Adrenal gland (tissue), 12 donors: ENCODE measurements around the gene XPNPEP3. TPM values are rescaled to one million over a fixed set of nuclear protein-coding genes. Genes with fewer than 3 reads are reported as not detected.

Source experiments
- DNase-seq, 7 donors: peaks; one replicate each; pipeline ENCODE4 v3.0.0-alpha.2; 2019 to 2020
- H3K27ac ChIP-seq, 5 donors: fragments of 200-600 bp; sonication (generic) in 4 of 5; 1 replicate in 3 of 5; 2 replicates in 2 of 5; pipeline versions ENCODE4 v1.5.1 to v1.8.0; 2016 to 2020; ENCODE audit warnings: mild to moderate bottlenecking in 1 of 5
- H3K27me3 ChIP-seq: fragments of 200-600 bp; 2 replicates; pipeline ENCODE4 v1.8.0; 2021
- H3K36me3 ChIP-seq, 2 donors: fragments of 200-600 bp; replicated peaks in 1 of 2; 1 replicate in 1 of 2; 2 replicates in 1 of 2; pipeline versions ENCODE4 v1.5.1 to v1.8.0; 2018 to 2022
- H3K4me1 ChIP-seq, 2 donors: fragments of 200-600 bp; replicated peaks in 1 of 2; 1 replicate in 1 of 2; 2 replicates in 1 of 2; pipeline versions ENCODE4 v1.5.1 to v1.8.0; 2018 to 2021
- H3K4me3 ChIP-seq, 4 donors: fragments of 200-600 bp; sonication (generic) in 3 of 4; one replicate each; pipeline ENCODE4 v1.5.1; 2016 to 2018
- H3K9me3 ChIP-seq, 3 donors: fragments of 200-600 bp; sonication (generic) in 1 of 3; replicated peaks in 1 of 3; 1 replicate in 2 of 3; 2 replicates in 1 of 3; pipeline versions ENCODE4 v1.5.1 to v1.8.0; 2016 to 2021
- CTCF ChIP-seq, 6 experiments: fragments of 450-650 bp in 4 of 6; fragments of 200-600 bp in 2 of 6; sonication (generic) in 1 of 6; IDR thresholded peaks; 1 replicate in 5 of 6; 2 replicates in 1 of 6; pipeline versions ENCODE4 v1.5.1 to v1.8.0; 2016 to 2021; ENCODE audit warnings: antibody characterized with exemption in 6 of 6, mild to moderate bottlenecking in 2 of 6, moderate library complexity in 1 of 6
- POLR2A ChIP-seq, 2 donors: fragments of 450-650 bp; IDR thresholded peaks; one replicate each; pipeline ENCODE4 v1.6.1; 2017; ENCODE audit warnings: antibody characterized with exemption in 2 of 2, mild to moderate bottlenecking in 2 of 2, moderate library complexity in 1 of 2
- WGBS, 4 donors: extraction: QIAGEN DNeasy Blood & Tissue Kit in 2 of 4; methylation state at CpG; one replicate each; pipeline versions ENCODE4 v1.1.5 to v1.1.7; 2013 to 2017; 5-methylcytosine and 5-hydroxymethylcytosine counted together
- intact Hi-C, 2 donors: fragments of 100-400 bp; cut with DNase I; formaldehyde crosslinking; loops; one replicate each; pipeline versions ENCODE4 v1.14.1 to v1.15.0; 2022 to 2023
- polyA plus RNA-seq, 3 donors: library from polyadenylated mRNA; stranded (reverse); fragments of 200-250 nt in 2 of 3; fragments of 350-450 nt in 1 of 3; fragmentation: Illumina TruSeq in 1 of 3; extraction: RNeasy Lipid Tissue Mini Kit (QIAGEN cat#74804) in 1 of 3; gene quantifications; one replicate each; pipeline ENCODE4 v1.2.3, GENCODE V29; 2013 to 2014
- total RNA-seq, 9 donors: library from RNA; depleted of rRNA in 4 of 9; stranded (reverse); fragments of >200 nt in 4 of 9; fragments of 120-200 nt in 1 of 9; fragmentation: NEBNext Ultra II Directional in 1 of 9; extraction: Animal tissue kit (Norgen Biotek cat#: 25700) in 1 of 9; gene quantifications; one replicate each; pipeline versions ENCODE4 v1.1.0 to v1.2.4, GENCODE V29; 2013 to 2023
- donor health status: healthy with polysubstance abuse.
- donor health status: Bipolar disorder and iron deficiency.
- donor health status: DM: yes; HTN: yes; CAD: no.
- donor health status: DM: no; HTN: no; CAD: no.
- donor health status: DM: no; HTN: no; CAD: no.
- donor health status: DM: yes; HTN: yes; CAD: no.

Gene XPNPEP3
- total and polyA plus RNA-seq, 12 donors, result 6.4 to 41.1 (median 20.6) TPM

DNA sequence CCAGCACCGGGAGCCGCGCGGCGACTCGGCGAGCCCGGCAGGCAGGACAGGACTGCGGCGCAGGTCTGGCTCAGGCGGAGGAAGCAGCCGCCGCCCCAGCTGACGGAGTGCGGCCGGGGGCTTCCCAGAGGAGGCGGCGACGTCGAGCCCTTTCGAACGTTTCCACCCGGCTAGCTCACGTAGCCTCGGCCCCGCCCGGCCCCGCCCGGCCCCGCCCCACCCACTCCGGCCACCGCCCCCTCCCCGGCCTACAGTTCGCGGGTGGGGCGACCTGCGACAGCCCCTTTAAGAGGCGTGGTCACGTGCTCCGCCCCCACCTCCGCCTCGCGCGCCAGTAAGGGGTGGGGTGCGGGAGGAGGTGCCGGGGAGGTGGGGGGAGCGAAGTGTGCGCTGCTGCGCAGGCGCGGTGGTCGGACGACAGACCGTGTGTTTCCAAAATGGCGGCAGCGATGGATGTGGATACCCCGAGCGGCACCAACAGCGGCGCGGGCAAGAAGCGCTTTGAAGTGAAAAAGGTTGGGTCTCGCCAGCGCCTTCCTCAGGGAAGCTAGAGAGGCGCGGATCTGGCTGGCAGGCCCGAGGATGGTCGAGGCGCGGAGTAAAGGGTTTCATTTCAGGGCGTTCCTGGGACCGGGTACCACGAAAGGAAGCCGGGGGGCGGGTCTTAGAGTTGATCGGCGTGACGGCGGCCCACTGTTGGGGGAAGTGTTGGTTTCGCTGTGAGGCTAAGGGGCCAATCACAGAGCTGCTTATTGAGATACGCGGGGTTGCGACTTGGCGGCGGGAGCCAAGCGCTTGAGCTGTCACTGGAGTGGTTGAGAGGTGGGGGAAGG lies 94.2 kb downstream of the XPNPEP3 start, which contains the start of gene RBX1:
RBX1 (plus strand) TSS at position 417 of the 833 bp plus-strand sequence; CDS start at position 438, 21 bp downstream.
- Histone ChIP-seq H3K9me3 (no peaks in the 10 kb centered on the region), H3K27ac (peak within 1 kb of the TSS; percentile 37 to 94 (median 90)), H3K27me3 (no peaks in the 10 kb centered on the region), H3K4me3 (peak within 1 kb of the TSS; percentile 35 to 85 (median 76)), H3K4me1 (peaks cover 11 to 21% of the 10 kb centered on the region in 2 donors), H3K36me3 (peaks cover 0 to 10% of the 10 kb centered on the region in 2 donors)
- WGBS, 4 donors, result 0 to 1% (median 0%) methylated on average over 14 to 86 of the region's 86 CpGs
- TF ChIP-seq POLR2A (IDR thresholded peaks at IDR 0.05), result peak; percentile 78 to 82
- TF ChIP-seq CTCF (IDR thresholded peaks at IDR 0.05), result no peak
- intact Hi-C loops, result loop anchor here in 1 of 2 donors (10.0 kb wide), 1 partner anchor 144 kb away; the partner anchor contains the start of gene EP300
- peak; percentile 98 to 99 (median 99) for DNase-seq

DNA sequence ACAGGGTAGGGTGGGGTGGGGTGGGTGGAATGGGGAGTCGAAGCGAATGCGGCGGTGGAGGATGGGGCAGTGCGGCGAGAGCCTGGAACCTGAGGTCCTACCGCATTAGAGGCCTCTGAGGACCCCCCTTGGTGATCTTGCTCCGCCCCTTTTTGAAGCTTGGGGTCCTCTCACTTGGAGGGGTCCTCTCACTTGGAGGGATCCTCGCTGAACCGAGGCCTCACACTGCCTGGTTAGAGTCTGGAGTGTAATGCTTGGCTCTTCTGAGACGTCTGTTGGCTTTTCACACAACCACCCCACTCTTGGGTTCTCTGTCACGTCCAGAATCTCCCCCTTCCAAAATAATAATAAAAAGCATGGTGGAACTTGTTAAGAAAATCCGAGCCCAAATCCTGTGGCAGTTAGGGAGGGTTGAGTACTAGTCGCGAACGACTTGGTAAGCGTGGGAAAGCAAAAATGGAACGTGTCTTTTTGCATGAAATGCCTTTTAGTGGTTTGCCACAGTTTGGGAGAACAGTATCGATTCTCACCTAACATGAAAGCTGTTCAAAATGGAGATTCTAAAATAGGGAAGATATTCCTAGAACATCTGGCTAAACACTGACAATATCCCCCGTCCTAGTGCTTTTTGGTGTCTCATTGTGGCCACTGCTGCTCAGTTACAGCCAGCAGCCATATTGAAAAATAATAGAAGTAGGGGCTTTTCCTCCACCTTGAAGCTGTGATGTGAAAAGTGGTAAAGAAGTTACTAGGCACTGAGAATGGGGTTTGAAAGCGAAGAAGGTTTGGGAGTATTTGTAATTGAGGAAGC lies 95.1 kb downstream of the XPNPEP3 start:
- Histone ChIP-seq H3K4me1 (peaks cover 11 to 21% of the 10 kb centered on the region in 2 donors), H3K36me3 (peaks cover 0 to 12% of the 10 kb centered on the region in 2 donors), H3K27ac (peak overlapping the region; percentile 24 to 94 (median 90)), H3K9me3 (no peaks in the 10 kb centered on the region), H3K4me3 (peak overlapping the region; percentile 16 to 77 (median 48)), H3K27me3 (no peaks in the 10 kb centered on the region)
- peak; percentile 29 to 58 for TF ChIP-seq POLR2A (IDR thresholded peaks at IDR 0.05)
- no peak for TF ChIP-seq CTCF (IDR thresholded peaks at IDR 0.05)
- intact Hi-C loops, result loop anchor here (2.0 to 10.0 kb wide), 2 partner anchors 139 to 143 kb away; partner anchors contain the start of gene EP300 (in 1 of the 2)
- DNase-seq, result no peak
- 5 to 7% (median 5%) methylated on average over 13 to 21 of the region's 21 CpGs for WGBS, 4 donors

GRCh38 chr22:40953471-40953870 lies 96.5 kb downstream of the XPNPEP3 start:
- Histone ChIP-seq H3K9me3 (no peaks in the 10 kb centered on the region), H3K27ac (no peak overlapping the region), H3K4me1 (peaks cover 11 to 21% of the 10 kb centered on the region in 2 donors), H3K27me3 (no peaks in the 10 kb centered on the region), H3K36me3 (peaks cover 0 to 12% of the 10 kb centered on the region in 2 donors), H3K4me3 (no peak overlapping the region)
- 63 to 71% (median 65%) methylated on average over 2 of the region's 2 CpGs for WGBS, 4 donors
- no peak for DNase-seq
- TF ChIP-seq CTCF (IDR thresholded peaks at IDR 0.05) (no peak), POLR2A (IDR thresholded peaks at IDR 0.05) (no peak)
- intact Hi-C loops, result loop anchor here (2.0 to 10.0 kb wide), 2 partner anchors 137 to 141 kb away; partner anchors contain the start of gene EP300 (in 1 of the 2)
